HG03280 (cell line): ENCODE results near the gene ACOT13.
"Not testable (repeated sequence)": the region's sequence is repeated elsewhere in the genome, so short reads cannot be mapped to it uniquely, and the experiment has no call there.

Experiments
- ATAC-seq: cut with Tn5 transposase; IDR thresholded peaks from one replicate; pipeline ENCODE4 v1.9.1; 2021; ENCODE audit warnings: mild to moderate bottlenecking, moderate library complexity; ENCODE audit not compliant: unreplicated experiment

ACOT13 gene

GRCh38 chr6:24666641-24667377 is at the start of gene ACOT13, which contains the start of gene TDP2:
Gene ACOT13, plus strand, starts transcription at chr6:24667077. Its CDS starts 187 bp downstream, at chr6:24667264.
Gene TDP2, minus strand, starts transcription at chr6:24666899. Its CDS starts 37 bp downstream, at chr6:24666862.
- ATAC-seq, result peak; percentile 96

- no peak for ATAC-seq
Measured at GRCh38 chr6:24619661-24620060, 47.2 kb upstream of the ACOT13 start.

- no peak for ATAC-seq
Measured at GRCh38 chr6:24620637-24621036, 46.2 kb upstream of the ACOT13 start.

GRCh38 chr6:24621626-24622289 is 45.1 kb upstream of the ACOT13 start:
- no peak for ATAC-seq

GRCh38 chr6:24630856-24631505 is 35.9 kb upstream of the ACOT13 start:
- ATAC-seq, result no peak

GRCh38 chr6:24631671-24632070 is 35.2 kb upstream of the ACOT13 start:
- no peak for ATAC-seq

GRCh38 chr6:24632573-24632972 is 34.3 kb upstream of the ACOT13 start:
- ATAC-seq, result no peak

GRCh38 chr6:24636681-24637080 is 30.2 kb upstream of the ACOT13 start:
- ATAC-seq, result no peak

GRCh38 chr6:24640166-24640565 is 26.7 kb upstream of the ACOT13 start:
- ATAC-seq, result no peak

GRCh38 chr6:24640631-24641030 is 26.2 kb upstream of the ACOT13 start:
- not testable (repeated sequence) for ATAC-seq

- no peak for ATAC-seq
Measured at GRCh38 chr6:24642061-24642460, 24.8 kb upstream of the ACOT13 start.

GRCh38 chr6:24643920-24644319 is 23.0 kb upstream of the ACOT13 start:
- ATAC-seq, result no peak

- no peak for ATAC-seq
Measured at GRCh38 chr6:24644377-24644776, 22.5 kb upstream of the ACOT13 start.

GRCh38 chr6:24646771-24647170 is 20.1 kb upstream of the ACOT13 start:
- no peak for ATAC-seq

GRCh38 chr6:24648276-24648675 is 18.6 kb upstream of the ACOT13 start:
- no peak for ATAC-seq

GRCh38 chr6:24649691-24650090 is 17.2 kb upstream of the ACOT13 start:
- no peak for ATAC-seq

GRCh38 chr6:24650365-24650764 is 16.5 kb upstream of the ACOT13 start:
- ATAC-seq, result no peak

GRCh38 chr6:24655215-24655614 is 11.7 kb upstream of the ACOT13 start:
- ATAC-seq, result no peak

- no peak for ATAC-seq
Measured at GRCh38 chr6:24658573-24659560, 8.0 kb upstream of the ACOT13 start.

GRCh38 chr6:24659561-24659960 is 7.3 kb upstream of the ACOT13 start:
- ATAC-seq, result no peak

GRCh38 chr6:24660105-24660504 is 6.8 kb upstream of the ACOT13 start:
- ATAC-seq, result no peak
